T-helper 2 cell treated with Interferon-gamma antibody and Interleukin-4, amounts not matched to agents 100 ng/mL and 5 ng/mL, for 36 hours (primary cell): Measurements from ENCODE around the gene CNTNAP4. TPM values are rescaled to one million over a fixed set of nuclear protein-coding genes. Genes with fewer than 3 reads are reported as not detected.

Experiments
- intact Hi-C: fragments of 100-400 bp; cut with micrococcal nuclease; formaldehyde crosslinking; loops from one replicate; pipeline ENCODE4 v1.15.1; 2023
- total RNA-seq: library from RNA; stranded (reverse); gene quantifications from 2 replicates; pipeline ENCODE4 v1.2.3, GENCODE V29; 2022

Gene CNTNAP4
- total RNA-seq, 1 donor from 2014 or later = not detected

DNA sequence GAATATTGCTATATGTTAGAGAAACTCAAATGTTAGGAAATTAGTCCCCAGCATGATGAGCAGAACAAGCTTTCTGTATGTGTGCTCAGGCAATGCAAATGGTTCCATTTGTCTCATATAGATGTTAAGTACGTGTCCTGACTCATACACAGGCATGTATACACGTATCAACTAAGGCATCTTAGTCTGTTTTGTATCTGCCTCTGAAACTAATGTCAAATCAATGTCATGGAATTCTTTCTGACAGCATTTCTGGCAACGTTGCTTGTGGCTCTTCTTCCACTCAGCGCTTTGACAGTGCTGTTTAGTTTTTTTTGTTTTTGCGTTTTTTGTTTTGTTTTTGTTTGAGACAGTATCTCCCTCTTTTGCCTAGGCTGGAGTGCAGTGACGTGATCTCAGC, 111.9 kb downstream of the CNTNAP4 start:
- intact Hi-C loops = no loop called here

DNA sequence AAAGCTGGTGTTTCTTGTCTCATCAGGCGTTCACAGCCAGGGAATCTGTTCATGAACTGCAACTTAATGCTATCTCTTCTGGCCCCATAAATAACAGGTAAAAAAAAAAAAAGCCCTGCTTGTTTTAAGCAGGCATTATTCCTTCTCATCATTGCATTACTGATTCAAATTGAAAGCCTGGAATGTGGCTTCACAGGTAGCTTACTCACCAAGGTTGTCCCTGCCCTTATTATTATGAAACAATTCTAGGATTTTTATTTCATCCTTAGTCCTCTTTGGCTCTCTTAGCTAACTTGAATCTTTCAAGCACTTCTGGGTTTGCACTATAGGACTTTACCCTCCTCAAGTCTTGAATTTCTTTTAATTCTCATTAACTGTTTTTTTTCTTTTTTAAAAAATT, 113.3 kb downstream of the CNTNAP4 start:
- intact Hi-C loops = no loop called here

GRCh38 chr16:76396977-76397376, 119.8 kb downstream of the CNTNAP4 start:
- intact Hi-C loops = no loop called here

DNA sequence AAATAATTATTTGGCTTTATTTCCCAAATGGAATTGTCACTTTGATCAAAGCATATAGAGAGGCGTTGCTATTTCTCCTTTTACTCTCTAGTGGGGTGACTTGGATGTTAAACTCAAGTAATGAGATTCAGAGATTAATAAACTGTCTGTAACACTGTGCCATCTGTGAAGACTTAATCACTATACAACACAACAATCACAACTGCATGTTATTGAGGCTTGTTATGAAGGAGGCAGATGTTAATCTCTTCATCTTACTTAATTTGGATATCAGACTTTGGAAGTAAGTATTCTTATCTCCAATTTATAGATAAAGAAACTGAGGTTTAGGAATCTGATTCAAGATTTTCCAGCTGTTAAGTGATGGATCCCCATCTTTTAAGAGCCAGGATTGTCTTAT, 132.5 kb downstream of the CNTNAP4 start:
- intact Hi-C loops = no loop called here

- intact Hi-C loops = no loop called here
These were observed 144.4 kb downstream of the CNTNAP4 start for GRCh38 chr16:76421571-76421970.

GRCh38 chr16:76428858-76429257, 151.7 kb downstream of the CNTNAP4 start:
- intact Hi-C loops = no loop called here

DNA sequence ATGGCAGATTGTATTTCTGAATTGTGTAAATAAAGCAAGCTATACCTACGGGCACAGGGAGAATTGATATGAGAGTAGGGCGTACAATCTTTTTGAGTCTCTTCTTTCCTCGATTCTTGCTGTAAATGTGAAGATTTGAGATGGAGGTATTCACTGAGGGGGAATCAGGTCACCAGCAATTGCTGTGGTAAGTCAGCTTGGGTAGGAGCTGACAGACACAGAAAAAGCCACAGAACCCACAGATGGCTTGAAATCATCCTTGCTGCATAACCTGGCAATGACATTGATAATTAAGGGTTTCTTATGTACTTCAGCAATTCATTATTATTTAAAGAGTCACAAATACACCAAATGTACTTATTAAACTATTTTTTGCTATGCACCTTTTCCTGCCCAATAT, 164.2 kb downstream of the CNTNAP4 start:
- intact Hi-C loops = no loop called here

DNA sequence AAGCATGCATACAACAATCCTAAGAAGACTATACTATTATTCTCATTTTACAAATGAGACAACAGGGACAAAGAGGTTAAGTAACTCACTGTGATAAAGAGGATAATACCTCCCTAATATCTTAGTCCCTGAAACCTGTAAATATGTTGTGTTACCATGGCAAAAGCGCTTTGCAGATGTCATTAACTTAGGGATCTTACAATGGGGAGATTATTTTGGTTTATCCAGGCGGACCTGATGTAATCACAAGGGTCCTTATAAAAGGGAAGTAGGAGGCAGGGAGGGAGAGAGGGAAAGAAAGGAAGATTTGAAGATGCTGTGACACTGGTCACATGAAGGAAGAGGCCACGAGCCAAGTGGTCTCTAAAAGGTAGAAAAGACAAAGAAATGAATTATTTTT, 164.7 kb downstream of the CNTNAP4 start:
- intact Hi-C loops = no loop called here

DNA sequence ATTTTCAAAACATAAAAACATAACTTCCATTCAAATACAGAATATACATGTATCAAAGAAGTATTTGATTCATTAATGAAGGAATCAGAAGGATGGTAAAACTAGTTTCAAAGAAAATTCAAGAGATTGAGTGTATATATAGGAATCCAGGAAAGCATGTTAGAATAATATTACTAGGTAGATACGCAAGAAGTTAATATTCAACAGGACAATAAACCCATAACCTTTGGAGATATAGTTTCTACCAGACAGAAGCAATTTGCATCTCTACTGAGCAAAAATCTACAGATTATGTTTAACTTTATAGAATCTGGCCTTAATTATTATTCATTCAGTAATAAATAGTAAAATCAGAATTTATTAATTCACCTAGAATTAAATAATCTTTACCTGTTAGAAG, 166.8 kb downstream of the CNTNAP4 start:
- intact Hi-C loops = no loop called here

DNA sequence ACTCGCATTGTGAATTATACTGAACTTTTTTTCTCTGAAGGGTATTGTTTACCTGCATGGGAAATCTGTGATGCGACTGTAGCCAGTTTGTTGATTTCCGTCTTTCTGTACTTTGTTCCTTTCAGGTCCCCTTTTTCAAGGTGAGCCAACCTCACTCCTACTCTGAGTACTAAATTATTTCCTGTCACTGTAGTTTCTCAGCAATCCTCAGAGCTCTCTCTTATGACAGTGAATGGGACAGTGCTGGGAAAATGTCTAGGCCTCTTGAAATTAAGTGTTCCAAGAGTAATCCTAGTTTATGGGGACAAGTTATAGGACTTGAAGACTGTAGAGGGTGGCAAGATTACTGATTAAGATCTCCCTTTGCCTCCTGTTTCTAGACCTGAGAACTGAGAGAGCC, 167.6 kb downstream of the CNTNAP4 start:
- intact Hi-C loops = no loop called here

DNA sequence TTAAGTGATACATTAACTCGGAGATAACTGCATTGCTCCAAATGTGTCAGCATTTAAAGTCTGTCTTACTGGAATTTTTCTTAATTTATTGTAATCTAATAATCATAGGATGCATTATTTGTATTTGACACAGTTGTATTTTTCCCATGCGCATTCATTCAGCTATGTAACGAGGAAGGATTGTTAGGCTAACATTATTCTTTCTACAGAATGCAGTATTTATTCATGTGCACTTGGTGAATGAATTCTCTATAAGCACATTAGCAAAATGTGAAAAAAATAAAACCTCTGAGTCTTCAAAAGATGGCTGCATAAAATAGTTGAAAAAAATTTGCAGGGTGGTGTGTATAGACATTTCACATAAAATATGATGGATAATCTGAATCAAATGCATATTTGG, 168.6 kb downstream of the CNTNAP4 start:
- intact Hi-C loops = no loop called here

- intact Hi-C loops = no loop called here
These were observed 169.1 kb downstream of the CNTNAP4 start for GRCh38 chr16:76446251-76446650.

GRCh38 chr16:76450890-76451289, 173.7 kb downstream of the CNTNAP4 start:
- intact Hi-C loops = no loop called here

DNA sequence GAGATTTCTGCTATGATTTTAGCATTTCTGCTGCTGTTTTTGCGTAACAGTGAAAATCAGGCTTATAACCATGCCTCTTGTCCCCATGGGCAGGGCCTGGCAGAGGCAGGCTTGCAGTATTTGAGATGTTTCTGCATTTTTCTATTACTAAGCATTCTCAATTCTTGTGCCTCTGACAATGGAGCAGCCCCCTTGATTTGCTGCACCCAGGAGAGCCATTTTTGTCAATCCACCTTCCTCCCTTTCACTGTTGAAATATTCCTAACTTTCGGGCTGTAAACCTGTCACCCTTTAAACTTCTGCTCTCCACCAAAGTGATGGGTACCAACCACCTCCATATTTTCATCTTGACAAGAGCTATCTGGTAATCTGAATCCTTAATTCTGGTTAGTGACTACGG, 178.1 kb downstream of the CNTNAP4 start:
- intact Hi-C loops = no loop called here

DNA sequence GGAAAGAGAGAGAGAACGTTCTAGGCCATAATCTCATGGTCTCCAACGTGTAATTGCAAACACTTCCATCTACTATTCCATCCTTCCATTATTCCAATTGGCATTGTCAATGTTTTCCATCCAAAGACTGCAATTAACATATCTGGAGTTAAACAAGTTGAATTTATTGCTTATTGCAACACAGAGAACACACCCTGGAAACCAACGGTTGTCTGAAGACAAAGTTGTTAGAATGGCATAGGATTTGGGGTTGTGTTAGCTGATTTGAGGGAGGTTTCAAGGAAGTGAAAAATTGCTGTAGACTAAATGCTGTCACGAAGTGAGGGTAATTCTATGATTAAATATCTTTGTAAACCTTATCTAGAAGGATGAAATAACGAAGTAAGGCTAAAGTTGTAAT, 178.8 kb downstream of the CNTNAP4 start:
- intact Hi-C loops = no loop called here

DNA sequence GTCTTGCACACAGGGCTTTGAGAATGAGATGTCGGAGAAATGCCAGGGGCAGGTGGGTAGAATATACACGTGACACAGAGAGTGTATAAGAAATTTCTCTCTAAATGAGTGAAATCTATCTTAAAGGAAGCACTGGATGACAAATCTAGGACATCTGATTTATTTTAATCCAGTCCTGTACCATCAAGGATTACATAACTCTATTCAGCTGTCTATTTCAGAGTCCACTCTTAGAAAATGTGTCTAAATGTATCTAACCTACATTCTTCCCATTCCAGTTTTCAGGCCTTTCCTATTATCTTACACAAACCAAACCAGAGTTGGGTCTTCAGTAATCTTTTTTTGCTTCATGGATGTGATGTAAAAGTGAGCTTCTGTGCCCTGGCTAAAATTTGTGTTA, 181.9 kb downstream of the CNTNAP4 start:
- intact Hi-C loops = no loop called here

DNA sequence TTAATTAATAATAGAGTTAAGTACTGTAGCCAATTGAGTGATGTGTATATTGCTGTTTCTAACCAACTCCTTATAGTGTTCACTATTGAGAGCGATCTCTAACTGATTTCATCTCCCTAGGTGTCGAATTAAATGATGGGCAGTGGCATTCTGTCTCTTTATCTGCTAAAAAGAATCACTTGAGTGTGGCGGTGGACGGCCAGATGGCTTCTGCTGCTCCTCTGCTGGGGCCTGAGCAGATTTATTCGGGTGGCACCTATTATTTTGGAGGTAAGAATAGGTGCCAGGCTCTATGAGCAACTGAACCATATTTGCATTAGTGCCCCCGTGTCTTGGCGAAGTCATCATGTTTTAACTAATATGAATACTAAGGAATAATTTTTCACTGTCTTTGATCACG, 184.6 kb downstream of the CNTNAP4 start:
- intact Hi-C loops = no loop called here

DNA sequence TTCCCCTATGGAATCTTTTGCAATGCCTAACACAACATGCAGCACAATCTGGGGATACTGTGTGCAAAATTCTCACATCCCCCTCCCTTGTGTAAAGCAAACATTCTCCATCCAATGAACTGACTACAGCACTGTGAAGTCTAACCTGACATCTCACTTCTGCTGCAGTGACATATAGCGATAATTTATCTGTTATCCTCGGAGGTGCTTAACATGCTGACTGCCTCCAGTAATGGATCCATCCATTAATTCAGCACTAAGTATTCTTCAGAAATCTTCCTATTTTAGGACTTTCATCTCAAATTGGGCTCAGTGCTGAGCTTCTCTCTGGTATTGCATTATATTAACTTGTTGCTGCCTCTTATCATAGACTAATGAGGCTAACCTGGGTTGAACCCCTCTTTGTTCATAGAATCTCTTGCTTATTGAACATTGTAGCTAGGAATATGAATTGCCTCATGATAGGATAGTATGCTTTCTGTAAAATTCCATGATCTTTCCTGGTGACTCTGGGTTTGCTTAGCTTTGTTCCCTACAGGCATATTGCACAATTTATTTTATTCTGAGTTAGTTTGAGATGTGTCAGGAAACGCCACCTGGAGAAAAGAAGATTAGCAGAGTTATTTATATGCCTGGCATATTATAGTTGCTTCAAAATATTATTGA, 187.9 kb downstream of the CNTNAP4 start:
- intact Hi-C loops = no loop called here

GRCh38 chr16:76466871-76467270, 189.7 kb downstream of the CNTNAP4 start:
- intact Hi-C loops = no loop called here

GRCh38 chr16:76474048-76474447, 196.8 kb downstream of the CNTNAP4 start:
- intact Hi-C loops = no loop called here

DNA sequence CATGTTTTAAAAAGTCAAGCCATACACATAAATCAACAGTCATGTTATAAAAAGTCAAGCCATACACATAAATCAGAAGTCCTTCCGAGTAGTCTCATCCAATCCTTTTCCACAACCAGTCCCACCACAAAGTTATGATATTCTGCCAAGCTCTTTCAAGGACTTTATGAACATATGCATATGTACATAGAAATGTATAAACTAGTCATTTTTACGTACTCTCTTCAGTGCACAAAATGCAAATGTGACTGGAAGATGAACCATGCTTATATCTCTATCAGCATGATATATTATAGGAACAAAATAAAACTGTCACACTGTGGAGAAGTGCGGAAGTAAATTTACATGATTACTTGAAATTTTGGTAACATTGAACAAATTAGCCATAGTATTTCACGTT, 200.9 kb downstream of the CNTNAP4 start:
- intact Hi-C loops = no loop called here

GRCh38 chr16:76483307-76483909, 206.2 kb downstream of the CNTNAP4 start:
- intact Hi-C loops = no loop called here

GRCh38 chr16:76484020-76484419, 206.8 kb downstream of the CNTNAP4 start:
- intact Hi-C loops = no loop called here
